Measurements from ENCODE around the gene EID2.
A peak's percentile ranks its signal among the peaks of the same experiment; 100 is the strongest.

Gene EID2

GRCh38 chr19:39566064-39566463 lies 26.1 kb upstream of the EID2 start:
- TF ChIP-seq CTCF (IDR thresholded peaks at IDR 0.05; ENCODE audit: low read depth, low read length): no peak
- H3K4me3 ChIP-seq (replicated peaks in 1 of 2; ENCODE audit: low read depth in 2 of 2, low read length in 2 of 2): no peak overlapping the region
- DNase-seq (ENCODE audit: low read depth in 2 of 2): peak in 1 of 2 donors; percentile 6

- DNase-seq (ENCODE audit: low read depth in 2 of 2): peak in 1 of 2 donors; percentile 85
- no peak overlapping the region for H3K4me3 ChIP-seq (replicated peaks in 1 of 2; ENCODE audit: low read depth in 2 of 2, low read length in 2 of 2)
- TF ChIP-seq CTCF (IDR thresholded peaks at IDR 0.05; ENCODE audit: low read depth, low read length): no peak
Measured at GRCh38 chr19:39563408-39563807, 23.4 kb upstream of the EID2 start.

GRCh38 chr19:39558624-39559117 lies 18.7 kb upstream of the EID2 start:
- DNase-seq (ENCODE audit: low read depth in 2 of 2): no peak

DNA sequence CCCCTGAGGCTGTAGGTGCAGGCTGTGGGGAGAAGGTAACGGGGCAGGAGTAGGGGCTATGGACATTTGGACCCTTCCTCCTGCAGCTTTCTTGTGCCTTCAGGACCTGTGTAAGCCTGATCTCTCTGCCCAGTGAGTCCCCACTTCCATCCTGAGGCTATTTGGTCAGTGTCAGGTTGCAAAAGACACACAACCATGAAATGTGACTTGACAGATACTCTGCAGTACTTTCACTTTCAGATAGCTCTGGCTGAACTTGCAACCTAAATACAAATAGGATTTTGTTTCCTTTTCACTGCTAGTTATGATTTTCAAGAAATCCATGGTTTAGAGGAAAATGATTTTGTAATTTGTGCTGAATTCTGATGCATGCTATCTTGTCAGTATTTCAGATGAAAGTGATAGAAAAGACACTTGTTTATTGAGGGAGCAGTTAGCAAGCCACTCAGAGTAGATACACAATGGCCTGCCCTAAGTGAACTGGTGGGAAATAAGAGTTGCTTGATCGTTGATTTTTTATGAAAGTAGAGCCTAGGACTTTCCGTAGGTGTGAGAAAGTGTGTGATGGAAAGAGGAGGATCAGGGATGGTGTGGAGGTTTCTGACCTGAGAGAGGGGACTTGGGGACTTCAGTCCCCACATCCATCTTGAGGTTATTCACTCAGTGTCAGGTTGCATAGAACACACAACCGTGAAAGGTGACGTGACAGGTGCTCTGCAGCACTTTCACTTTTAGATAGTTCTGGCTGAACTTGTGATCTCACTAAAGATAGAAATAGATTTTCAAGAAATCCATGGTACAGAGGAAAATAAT lies 18.1 kb upstream of the EID2 start:
- TF ChIP-seq CTCF (IDR thresholded peaks at IDR 0.05; ENCODE audit: low read depth, low read length): no peak
- no peak for DNase-seq (ENCODE audit: low read depth in 2 of 2)
- H3K4me3 ChIP-seq (replicated peaks in 1 of 2; ENCODE audit: low read depth in 2 of 2, low read length in 2 of 2): no peak overlapping the region

More at GRCh38 chr19:39558624-39559117, 18.7 kb upstream of the EID2 start:
- TF ChIP-seq CTCF (IDR thresholded peaks at IDR 0.05; ENCODE audit: low read depth, low read length): no peak
- H3K4me3 ChIP-seq (replicated peaks in 1 of 2; ENCODE audit: low read depth in 2 of 2, low read length in 2 of 2): no peak overlapping the region

DNA sequence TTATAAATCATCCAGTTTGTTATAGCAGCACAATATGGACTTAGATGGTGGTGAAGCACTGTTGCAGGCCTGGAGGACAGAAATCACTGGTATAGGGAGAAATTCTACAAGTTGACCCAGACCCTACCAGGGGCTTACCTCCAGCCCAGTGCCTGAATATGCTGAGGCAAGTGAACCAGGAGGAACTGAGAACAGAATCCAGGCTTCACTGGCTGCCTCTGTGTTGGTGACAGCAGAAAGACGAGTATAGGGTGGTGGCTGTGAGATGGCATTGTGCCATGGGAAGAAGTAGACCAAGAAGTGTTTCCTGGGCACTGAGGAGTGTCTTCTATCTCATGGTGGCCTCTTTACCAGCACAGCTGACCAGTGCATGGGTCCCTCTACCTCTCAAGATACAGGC lies 15.9 kb upstream of the EID2 start:
- no peak for DNase-seq (ENCODE audit: low read depth in 2 of 2)
- no peak overlapping the region for H3K4me3 ChIP-seq (replicated peaks in 1 of 2; ENCODE audit: low read depth in 2 of 2, low read length in 2 of 2)
- no peak for TF ChIP-seq CTCF (IDR thresholded peaks at IDR 0.05; ENCODE audit: low read depth, low read length)

- no peak overlapping the region for H3K4me3 ChIP-seq (replicated peaks in 1 of 2; ENCODE audit: low read depth in 2 of 2, low read length in 2 of 2)
- no peak for DNase-seq (ENCODE audit: low read depth in 2 of 2)
- no peak for TF ChIP-seq CTCF (IDR thresholded peaks at IDR 0.05; ENCODE audit: low read depth, low read length)
Measured at GRCh38 chr19:39554701-39555311, 14.8 kb upstream of the EID2 start.
